MCF 10A (cell line): ENCODE results near the gene CHODL. TPM values are rescaled to one million over a fixed set of nuclear protein-coding genes. Genes with fewer than 3 reads are reported as not detected.

Experiments
- BruUV-seq: library from RNA; stranded (reverse); fragments of 400-500 nt; replicated peaks from 2 replicates; lab custom pipeline; 2021; lab: Mats Ljungman, UMichigan
- CTCF ChIA-PET: fragments of 300-600 bp; sonication (Branson Sonifier 250); formaldehyde crosslinking; extraction: SDS; loops from one replicate; lab custom pipeline; 2021; ENCODE audit warnings: antibody characterized with exemption, inconsistent platforms; lab: Yijun Ruan, JAX
- POLR2A ChIA-PET: fragments of 300-600, 350-650 bp; sonication (Branson Sonifier 250); formaldehyde crosslinking; extraction: SDS; loops from one replicate; lab custom pipeline; 2020; ENCODE audit warnings: antibody characterized with exemption, inconsistent platforms; lab: Yijun Ruan, JAX
- DNase-seq: peaks from one replicate; pipeline ENCODE4 v3.0.0-alpha.2; 2018; ENCODE audit not compliant: unreplicated experiment
- H3K27ac Mint-ChIP-seq: one replicate; pipeline ENCODE4 v1.8.0; 2022; ENCODE audit warnings: mild to moderate bottlenecking, low read depth, mixed read lengths; ENCODE audit not compliant: unreplicated experiment
- H3K27me3 Mint-ChIP-seq: one replicate; pipeline ENCODE4 v1.8.0; 2022; ENCODE audit warnings: mixed read lengths; ENCODE audit not compliant: insufficient read depth, unreplicated experiment
- H3K36me3 Mint-ChIP-seq: one replicate; pipeline ENCODE4 v1.8.0; 2022; ENCODE audit warnings: mild to moderate bottlenecking, moderate library complexity, mixed read lengths; ENCODE audit not compliant: insufficient read depth, unreplicated experiment
- H3K4me1 Mint-ChIP-seq: one replicate; pipeline ENCODE4 v1.8.0; 2022; ENCODE audit warnings: mixed read lengths; ENCODE audit not compliant: insufficient read depth, unreplicated experiment
- H3K4me3 Mint-ChIP-seq: one replicate; pipeline ENCODE4 v1.8.0; 2022; ENCODE audit warnings: mild to moderate bottlenecking, moderate library complexity, mixed read lengths; ENCODE audit not compliant: unreplicated experiment
- H3K9me3 Mint-ChIP-seq: one replicate; pipeline ENCODE4 v1.8.0; 2022; ENCODE audit warnings: mixed read lengths; ENCODE audit not compliant: unreplicated experiment
- intact Hi-C: fragments of 100-400 bp; cut with micrococcal nuclease; formaldehyde crosslinking; loops from 2 replicates; pipeline ENCODE4 v1.14.1; 2022
- total RNA-seq: library from RNA; stranded (reverse); gene quantifications from 2 replicates; pipeline ENCODE4 v1.2.3, GENCODE V29; 2022
- TF ChIP-seq, protein P1 (sequence below): fragments of 200-600 bp; IDR thresholded peaks from one replicate; pipeline ENCODE4 v1.8.0; 2022; ENCODE audit warnings: antibody characterized with exemption, mild to moderate bottlenecking; ENCODE audit not compliant: unreplicated experiment

The CHODL gene
- total RNA-seq, 1 experiment from 2014 or later: 0.19 TPM

DNA sequence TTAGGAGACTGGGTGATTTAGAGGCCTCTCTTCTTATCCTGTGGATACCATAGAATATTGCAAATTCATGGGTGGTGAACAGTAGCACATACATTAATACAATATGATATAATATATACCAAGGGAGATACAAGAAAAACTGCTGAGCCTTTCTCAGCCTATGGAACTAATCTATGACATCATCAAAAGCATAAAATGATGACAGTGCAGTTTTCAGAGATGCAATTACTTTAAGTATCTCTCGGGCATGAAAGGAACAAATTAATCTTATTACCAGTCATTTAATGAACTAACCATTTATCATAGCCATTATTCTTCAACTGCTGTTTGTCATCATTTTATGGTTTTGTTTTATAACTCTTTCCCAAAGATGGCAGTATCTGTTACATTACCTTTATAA is 3.5 kb downstream of the CHODL start:
- no peaks in the 10 kb centered on the region for H3K9me3 Mint-ChIP-seq
- DNase-seq: no peak
- no peaks in the 10 kb centered on the region for H3K27me3 Mint-ChIP-seq
- no peaks in the 10 kb centered on the region for H3K36me3 Mint-ChIP-seq
- POLR2A ChIA-PET: no interaction called here
- H3K4me3 Mint-ChIP-seq: no peak overlapping the region
- BruUV-seq: no TSS peak
- intact Hi-C loops: no loop called here
- H3K4me1 Mint-ChIP-seq: peaks cover 11% of the 10 kb centered on the region
- TF ChIP-seq, protein P1, sequence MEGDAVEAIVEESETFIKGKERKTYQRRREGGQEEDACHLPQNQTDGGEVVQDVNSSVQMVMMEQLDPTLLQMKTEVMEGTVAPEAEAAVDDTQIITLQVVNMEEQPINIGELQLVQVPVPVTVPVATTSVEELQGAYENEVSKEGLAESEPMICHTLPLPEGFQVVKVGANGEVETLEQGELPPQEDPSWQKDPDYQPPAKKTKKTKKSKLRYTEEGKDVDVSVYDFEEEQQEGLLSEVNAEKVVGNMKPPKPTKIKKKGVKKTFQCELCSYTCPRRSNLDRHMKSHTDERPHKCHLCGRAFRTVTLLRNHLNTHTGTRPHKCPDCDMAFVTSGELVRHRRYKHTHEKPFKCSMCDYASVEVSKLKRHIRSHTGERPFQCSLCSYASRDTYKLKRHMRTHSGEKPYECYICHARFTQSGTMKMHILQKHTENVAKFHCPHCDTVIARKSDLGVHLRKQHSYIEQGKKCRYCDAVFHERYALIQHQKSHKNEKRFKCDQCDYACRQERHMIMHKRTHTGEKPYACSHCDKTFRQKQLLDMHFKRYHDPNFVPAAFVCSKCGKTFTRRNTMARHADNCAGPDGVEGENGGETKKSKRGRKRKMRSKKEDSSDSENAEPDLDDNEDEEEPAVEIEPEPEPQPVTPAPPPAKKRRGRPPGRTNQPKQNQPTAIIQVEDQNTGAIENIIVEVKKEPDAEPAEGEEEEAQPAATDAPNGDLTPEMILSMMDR: no peak
- no peak overlapping the region for H3K27ac Mint-ChIP-seq
- CTCF ChIA-PET: no interaction called here

DNA sequence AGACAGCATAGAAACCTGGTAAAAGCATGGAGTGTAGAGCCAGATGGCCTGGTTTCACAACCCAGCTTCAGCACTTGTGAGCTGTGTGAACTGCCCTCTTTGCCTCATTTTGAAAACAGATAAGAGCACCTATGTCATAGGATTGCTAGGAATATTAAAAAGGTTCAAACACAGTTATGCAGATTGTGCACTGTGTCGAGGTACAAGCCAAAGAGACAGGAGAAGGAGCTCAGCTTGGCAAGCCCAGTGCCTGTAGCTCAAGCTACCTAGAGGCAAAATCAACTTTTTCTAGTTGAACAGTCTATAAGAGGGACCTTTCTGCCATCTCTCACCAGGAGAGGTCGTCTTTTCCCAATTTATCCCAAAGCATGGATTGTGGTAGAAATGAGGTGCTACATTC is 5.0 kb downstream of the CHODL start:
- H3K4me3 Mint-ChIP-seq: no peak overlapping the region
- BruUV-seq: no TSS peak
- peak; percentile 8 for DNase-seq
- no peaks in the 10 kb centered on the region for H3K36me3 Mint-ChIP-seq
- TF ChIP-seq, protein P1: no peak
- intact Hi-C loops: no loop called here
- no peaks in the 10 kb centered on the region for H3K27me3 Mint-ChIP-seq
- no peak overlapping the region for H3K27ac Mint-ChIP-seq
- ChIA-PET CTCF (interaction anchor here (0.8 to 1.0 kb wide), 2 partner anchors 209 to 324 kb away, joined by 3 to 4 read pairs; no protein-coding TSS in a partner anchor), POLR2A (no interaction called here)
- H3K4me1 Mint-ChIP-seq: peaks cover 11% of the 10 kb centered on the region
- H3K9me3 Mint-ChIP-seq: no peaks in the 10 kb centered on the region

DNA sequence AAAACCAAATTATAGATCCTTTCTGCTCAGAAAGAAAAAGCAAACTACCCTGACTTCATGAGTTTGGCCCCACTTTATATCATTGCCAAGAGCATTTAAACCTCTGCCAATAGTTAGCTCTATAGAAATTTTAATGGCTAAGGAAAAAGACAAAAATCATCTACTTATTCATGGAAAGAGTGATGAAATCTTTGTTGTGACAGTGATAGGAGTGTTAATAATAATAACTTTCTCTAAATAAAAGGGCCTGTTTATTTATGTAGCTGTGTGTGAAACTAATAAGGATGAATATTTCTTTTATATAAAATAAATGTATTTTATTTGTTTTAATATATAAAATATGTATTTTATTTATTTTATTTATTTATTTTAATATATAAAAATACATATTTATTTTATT is 6.4 kb downstream of the CHODL start:
- intact Hi-C loops: no loop called here
- TF ChIP-seq, protein P1: no peak
- Mint-ChIP-seq H3K27ac (no peak overlapping the region), H3K4me1 (peaks cover 11% of the 10 kb centered on the region), H3K9me3 (no peaks in the 10 kb centered on the region), H3K4me3 (no peak overlapping the region), H3K27me3 (no peaks in the 10 kb centered on the region), H3K36me3 (no peaks in the 10 kb centered on the region)
- POLR2A ChIA-PET: no interaction called here
- CTCF ChIA-PET: no interaction called here
- BruUV-seq: no TSS peak
- no peak for DNase-seq

DNA sequence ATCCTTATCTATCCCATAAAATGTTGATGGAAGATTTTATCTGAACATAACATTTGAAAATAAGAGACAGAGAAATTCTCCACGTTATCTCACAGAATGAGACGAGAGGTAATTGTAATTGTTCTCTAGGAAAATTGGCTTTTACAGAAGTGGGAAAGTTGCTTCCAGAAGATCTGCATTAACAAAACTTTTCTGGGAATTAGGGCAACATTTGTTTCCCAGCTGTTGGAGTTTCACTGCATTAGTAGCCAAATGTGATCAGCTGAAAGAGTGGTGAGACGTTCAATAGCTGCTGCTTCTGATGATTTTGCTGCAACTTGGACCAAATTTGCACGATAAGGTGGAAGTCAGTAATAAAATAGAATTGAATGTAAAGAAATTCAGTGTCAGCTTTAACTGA is 7.6 kb downstream of the CHODL start:
- intact Hi-C loops: no loop called here
- BruUV-seq: no TSS peak
- DNase-seq: no peak
- H3K4me1 Mint-ChIP-seq: peaks cover 11% of the 10 kb centered on the region
- H3K27ac Mint-ChIP-seq: no peak overlapping the region
- no peak overlapping the region for H3K4me3 Mint-ChIP-seq
- H3K27me3 Mint-ChIP-seq: no peaks in the 10 kb centered on the region
- TF ChIP-seq, protein P1: no peak
- POLR2A ChIA-PET: no interaction called here
- CTCF ChIA-PET: interaction anchor here (0.8 to 1.5 kb wide), 4 partner anchors 15 to 327 kb away, joined by 3 to 4 read pairs (median 3); no protein-coding TSS in a partner anchor
- H3K9me3 Mint-ChIP-seq: no peaks in the 10 kb centered on the region
- H3K36me3 Mint-ChIP-seq: no peaks in the 10 kb centered on the region
